NCI-H69 (cell line): ENCODE measurements around the gene MPV17L2.

ENCODE experiments used
- DNase-seq: peaks from one replicate; lab custom pipeline; 2025; lab: John Stamatoyannopoulos, UW

The MPV17L2 gene

GRCh38 chr19:18160971-18161635, 31.9 kb upstream of the MPV17L2 start:
- DNase-seq, result peak; percentile 89

- no peak for DNase-seq
Observed at GRCh38 chr19:18161636-18162002, 31.4 kb upstream of the MPV17L2 start.

DNA sequence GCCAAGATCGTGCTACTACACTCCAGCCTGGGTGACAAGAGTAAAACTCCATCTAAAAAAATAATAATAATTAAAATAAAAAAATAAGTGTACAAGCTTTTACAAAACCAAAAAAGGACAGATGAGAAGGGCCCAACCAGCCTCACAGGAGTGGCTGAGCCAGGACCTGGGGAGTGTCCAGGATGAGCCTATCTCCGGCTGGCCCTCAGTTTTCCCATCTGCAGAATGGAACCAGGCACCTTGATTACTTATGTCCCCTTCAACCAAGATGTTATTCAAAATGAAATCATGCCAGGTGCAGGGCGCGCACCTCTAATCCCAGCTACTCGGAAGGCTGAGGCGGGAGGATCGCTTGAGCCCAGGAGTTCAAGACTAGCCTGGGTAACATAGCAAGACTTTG, 28.9 kb upstream of the MPV17L2 start:
- DNase-seq, result no peak

DNA sequence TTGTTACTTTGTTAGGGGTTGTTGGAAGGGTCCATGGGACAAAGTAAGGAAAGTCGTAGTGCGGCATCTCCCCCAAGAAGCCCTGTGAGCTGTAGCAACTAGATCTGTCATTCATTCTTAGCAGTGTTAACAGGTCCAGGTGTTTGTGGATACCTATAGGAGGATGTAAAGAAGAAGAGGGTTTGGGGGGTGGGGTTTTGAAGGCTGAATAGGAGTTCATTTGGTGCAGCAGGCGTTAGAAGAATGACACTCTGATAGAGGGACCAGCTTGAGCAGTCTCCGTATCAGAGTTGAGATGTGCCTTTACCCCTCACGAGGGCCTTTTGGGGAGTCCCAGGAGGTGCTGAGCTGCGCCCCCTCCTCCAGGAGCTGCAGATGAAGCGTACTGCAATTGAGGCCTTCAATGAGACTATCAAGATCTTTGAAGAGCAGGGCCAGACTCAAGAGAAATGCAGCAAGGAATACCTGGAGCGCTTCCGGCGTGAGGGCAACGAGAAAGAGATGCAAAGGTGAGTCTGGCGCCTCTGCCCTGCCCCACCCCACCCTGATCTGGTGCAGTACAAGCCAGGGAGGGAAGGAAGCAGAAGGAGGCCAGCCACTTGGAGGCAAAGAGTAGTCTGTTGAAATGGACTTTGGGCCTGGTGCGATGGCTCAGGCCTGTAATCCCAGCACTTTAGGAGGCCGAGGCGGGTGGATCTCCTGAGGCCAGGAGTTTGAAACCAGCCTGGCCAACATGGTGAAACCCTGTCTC, 27.0 kb upstream of the MPV17L2 start:
- DNase-seq, result no peak

- no peak for DNase-seq
Observed at GRCh38 chr19:18167011-18167410, 26.0 kb upstream of the MPV17L2 start.

GRCh38 chr19:18167975-18168645, 24.9 kb upstream of the MPV17L2 start:
- DNase-seq, result peak; percentile 60

DNA sequence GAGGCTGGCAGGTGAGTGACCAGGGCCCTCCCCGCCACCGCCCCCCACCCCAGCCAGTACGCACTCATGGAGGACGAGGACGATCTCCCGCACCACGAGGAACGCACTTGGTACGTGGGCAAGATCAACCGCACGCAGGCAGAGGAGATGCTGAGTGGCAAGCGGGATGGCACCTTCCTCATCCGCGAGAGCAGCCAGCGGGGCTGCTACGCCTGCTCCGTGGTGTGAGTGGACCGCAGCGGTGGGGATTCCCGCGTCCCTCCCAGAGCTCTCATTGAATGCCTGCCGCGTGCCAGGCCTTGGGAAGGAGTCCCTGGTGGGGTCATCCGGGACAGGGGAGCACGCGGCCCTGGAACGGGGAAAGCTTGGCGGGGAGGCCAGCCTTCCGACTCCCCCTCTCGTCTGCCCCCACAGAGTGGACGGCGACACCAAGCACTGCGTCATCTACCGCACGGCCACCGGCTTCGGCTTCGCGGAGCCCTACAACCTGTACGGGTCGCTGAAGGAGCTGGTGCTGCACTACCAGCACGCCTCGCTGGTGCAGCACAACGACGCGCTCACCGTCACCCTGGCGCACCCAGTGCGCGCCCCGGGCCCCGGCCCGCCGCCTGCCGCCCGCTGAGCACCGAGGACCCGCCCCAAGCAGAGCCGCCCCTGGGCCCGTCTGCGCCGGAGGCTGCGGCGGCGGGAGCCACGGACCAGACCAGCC, 24.2 kb upstream of the MPV17L2 start:
- DNase-seq, result no peak

- no peak for DNase-seq
Observed at GRCh38 chr19:18170714-18171255, 22.2 kb upstream of the MPV17L2 start.

- DNase-seq, result no peak
Observed at GRCh38 chr19:18171605-18172327, 21.3 kb upstream of the MPV17L2 start.

DNA sequence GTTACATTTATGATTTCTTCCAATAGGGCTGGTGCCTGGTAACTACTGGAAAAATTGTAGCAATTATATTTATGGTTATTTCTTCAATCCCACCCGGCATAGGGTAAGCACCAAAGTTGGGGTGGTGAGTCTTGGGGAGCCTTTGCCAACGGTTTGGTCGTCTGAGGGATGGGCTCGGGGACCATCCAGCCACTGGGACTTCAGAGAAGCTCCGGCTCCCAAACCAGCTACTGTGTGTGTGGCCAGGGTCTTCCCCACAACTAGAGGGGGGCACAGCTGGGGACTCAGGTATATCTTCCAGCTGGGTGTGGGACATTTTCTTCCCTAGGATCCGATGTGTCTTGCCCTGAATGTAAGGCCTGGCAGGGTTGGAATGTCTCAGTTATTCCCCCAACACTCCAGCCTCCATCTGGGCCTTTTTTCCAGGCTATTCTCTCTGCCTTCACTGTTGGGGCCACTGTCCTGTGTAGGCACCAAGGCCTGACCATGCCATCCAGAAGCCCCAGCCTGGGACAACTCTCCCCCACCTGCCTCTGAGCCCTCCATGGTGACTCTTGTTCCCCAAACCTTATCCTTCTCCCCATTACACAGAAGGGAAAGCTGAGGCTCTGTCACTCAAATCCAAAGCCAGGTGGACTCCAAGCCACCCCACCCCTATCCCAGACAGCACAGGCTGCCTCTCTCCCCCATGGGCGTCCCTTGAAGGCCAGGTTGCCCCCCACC, 20.5 kb upstream of the MPV17L2 start:
- DNase-seq, result no peak

- DNase-seq, result no peak
Observed at GRCh38 chr19:18173054-18173571, 19.9 kb upstream of the MPV17L2 start.

DNA sequence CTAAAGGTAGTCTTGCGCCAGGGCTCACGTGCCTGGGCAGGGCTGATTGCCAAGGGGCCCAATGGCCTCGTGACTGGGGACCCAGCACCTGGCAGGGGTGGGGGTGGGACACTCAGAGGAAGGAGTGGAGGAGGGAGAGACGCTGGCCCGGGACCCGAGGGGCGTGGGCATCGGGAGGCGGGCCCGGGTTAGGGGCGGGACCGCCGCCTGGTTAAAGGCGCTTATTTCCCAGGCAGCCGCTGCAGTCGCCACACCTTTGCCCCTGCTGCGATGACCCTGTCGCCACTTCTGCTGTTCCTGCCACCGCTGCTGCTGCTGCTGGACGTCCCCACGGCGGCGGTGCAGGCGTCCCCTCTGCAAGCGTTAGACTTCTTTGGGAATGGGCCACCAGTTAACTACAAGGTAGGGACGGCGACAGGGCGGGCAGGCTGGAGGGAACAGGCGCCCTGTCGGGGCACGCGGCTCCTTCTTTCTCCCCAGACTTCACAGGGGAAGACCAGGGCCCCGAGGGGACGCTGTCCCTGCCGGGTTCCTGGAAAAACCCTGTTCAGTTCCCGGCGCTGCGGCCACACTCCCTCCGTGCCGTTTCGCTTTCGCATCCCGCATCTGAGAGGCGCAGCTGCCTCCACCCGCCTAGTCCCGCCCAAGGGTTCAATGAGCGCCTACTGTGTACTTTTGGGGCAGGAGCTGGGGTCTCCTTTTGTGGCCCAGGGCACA, 19.3 kb upstream of the MPV17L2 start, which contains the start of gene IFI30:
Gene IFI30 (plus strand): TSS at position 242 of the 717 bp plus-strand sequence. CDS start 29 bp downstream, at position 271.
- peak; percentile 92 for DNase-seq

- no peak for DNase-seq
Observed at GRCh38 chr19:18174983-18175382, 18.0 kb upstream of the MPV17L2 start.

DNA sequence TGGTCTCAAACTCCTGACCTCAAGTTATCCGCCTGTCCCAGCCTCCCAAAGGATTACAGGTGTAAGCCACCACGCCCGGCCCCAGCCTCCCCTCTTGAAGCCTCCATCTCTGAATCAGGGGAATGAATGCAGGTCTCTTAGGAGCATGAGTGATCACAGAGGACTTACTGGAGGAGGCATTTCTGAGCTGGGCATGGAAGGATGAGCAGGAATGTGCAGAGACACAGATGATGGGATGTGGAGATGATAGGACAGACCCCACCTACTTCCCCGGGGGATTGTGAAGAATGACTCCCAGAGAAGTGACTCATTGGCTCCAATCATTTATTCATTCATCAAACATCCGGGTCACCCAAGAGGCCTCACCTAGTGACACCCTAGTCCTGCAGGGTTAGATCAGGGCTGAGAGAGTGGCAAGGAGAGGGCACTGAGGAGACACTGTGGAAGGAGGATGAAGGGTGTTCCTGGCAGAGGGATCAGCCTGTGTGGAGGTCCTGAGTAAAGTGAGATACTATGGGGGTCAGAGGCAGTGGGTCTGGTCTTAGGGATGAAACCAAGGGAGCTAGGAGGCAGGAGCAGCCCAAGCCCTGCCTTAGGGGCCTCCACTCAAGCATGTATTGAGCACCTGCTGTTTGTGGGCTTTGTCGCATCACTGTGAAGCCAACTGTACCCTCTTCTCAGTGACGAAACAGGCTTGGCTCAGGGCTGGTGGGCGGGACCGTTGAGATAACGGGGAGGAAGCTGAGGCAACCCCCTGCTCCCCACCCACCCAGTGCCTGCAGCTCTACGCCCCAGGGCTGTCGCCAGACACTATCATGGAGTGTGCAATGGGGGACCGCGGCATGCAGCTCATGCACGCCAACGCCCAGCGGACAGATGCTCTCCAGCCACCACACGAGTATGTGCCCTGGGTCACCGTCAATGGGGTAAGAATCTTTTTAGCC, 16.4 kb upstream of the MPV17L2 start:
- no peak for DNase-seq

DNA sequence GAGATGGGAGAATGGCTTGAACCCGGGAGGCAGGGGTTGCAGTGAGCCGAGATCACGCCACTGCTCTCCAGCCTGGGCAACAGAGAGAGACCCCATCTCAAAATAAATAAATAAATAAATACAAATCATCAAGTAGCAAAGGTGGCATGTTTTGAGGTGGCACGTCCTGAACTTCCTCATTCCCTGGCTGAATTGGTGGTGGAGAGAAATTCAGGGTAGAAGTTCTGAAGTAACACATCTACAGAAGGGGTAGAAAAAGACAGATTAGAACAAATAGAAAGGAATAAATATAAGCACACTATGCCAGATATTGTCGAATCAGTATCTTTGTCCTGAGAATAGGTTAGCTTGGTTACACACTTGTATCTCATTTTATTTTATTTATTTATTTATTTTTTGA, 13.1 kb upstream of the MPV17L2 start:
- DNase-seq, result no peak

GRCh38 chr19:18183529-18183928, 9.5 kb upstream of the MPV17L2 start:
- no peak for DNase-seq

GRCh38 chr19:18185538-18185937, 7.5 kb upstream of the MPV17L2 start:
- no peak for DNase-seq

- DNase-seq, result no peak
Observed at GRCh38 chr19:18190278-18190677, 2.7 kb upstream of the MPV17L2 start.

DNA sequence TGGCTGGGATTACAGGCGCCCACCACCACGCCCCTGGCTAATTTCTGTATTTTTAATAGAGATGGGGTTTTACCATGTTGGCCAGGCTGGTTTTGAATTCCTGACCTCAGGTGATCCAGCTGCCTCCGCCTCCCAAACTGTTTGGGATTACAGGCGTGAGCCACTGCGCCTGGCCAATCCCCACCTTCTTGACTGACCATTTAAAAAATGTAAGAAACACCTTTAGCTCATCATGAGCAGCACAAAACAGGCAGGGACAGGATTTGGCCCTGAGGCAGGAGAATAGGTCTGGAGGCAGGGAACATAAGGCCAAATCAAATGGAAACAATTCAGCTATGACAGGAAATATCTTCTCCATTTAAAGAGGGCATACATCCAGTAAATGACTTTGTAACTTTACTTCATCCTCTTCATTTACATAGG, 1.4 kb upstream of the MPV17L2 start:
- no peak for DNase-seq
